HCT116 (cell line): Measurements from ENCODE around the gene SMIM24. TPM values are rescaled to one million over a fixed set of nuclear protein-coding genes. Genes with fewer than 3 reads are reported as not detected.
"Not testable (repeated sequence)": the region's sequence is repeated elsewhere in the genome, so short reads cannot be mapped to it uniquely, and the experiment has no call there.

Experiments used
- ATAC-seq: fragments of 200-7000 bp; cut with Tn5 transposase; 2 replicates; pipeline ENCODE4 v1.9.1; 2020; ENCODE audit warnings: mild to moderate bottlenecking, moderate library complexity
- Bru-seq: library from RNA; stranded (reverse); fragments of 400-500 nt; gene quantifications from one replicate; lab custom pipeline; 2021; lab: Mats Ljungman, UMichigan
- BruChase-seq, 2 experiments: library from RNA; stranded (reverse); fragments of 400-500 nt; gene quantifications; one replicate each; lab custom pipeline; 2021; lab: Mats Ljungman, UMichigan
- BruUV-seq: library from RNA; stranded (reverse); fragments of 400-500 nt; replicated peaks from 2 replicates; lab custom pipeline; 2021; lab: Mats Ljungman, UMichigan
- CTCF ChIA-PET: fragments of 300-600 bp; sonication (Branson Sonifier 250); formaldehyde crosslinking; loops from one replicate; lab custom pipeline; 2021; ENCODE audit warnings: antibody characterized with exemption; lab: Charles Lee
- POLR2A ChIA-PET: fragments of 300-600, 350-600 bp; sonication (Branson Sonifier 250); formaldehyde crosslinking; loops from one replicate; lab custom pipeline; 2021; ENCODE audit warnings: antibody characterized with exemption; lab: Charles Lee
- RAD21 ChIA-PET, 2 experiments: fragments of 300-600 bp; sonication (Branson Sonifier 250); formaldehyde crosslinking; loops; one replicate each; lab custom pipeline; 2023; ENCODE audit warnings: low total read pairs in 2 of 2; ENCODE audit not compliant: uncharacterized antibody in 2 of 2, unreplicated experiment in 2 of 2, low non-redundant PET in 1 of 2; lab: Charles Lee
- DNase-seq: peaks from one replicate; pipeline ENCODE4 v3.0.0-alpha.2; 2010; ENCODE audit warnings: low read depth, low spot score
- H2AFZ ChIP-seq: fragments of 200-600 bp; shearing (Covaris generic), sonication (generic); 2 replicates; pipeline ENCODE4 v1.6.1; 2017; ENCODE audit warnings: low read depth, mixed run types, mixed read lengths, antibody characterized with exemption, low read length; ENCODE audit not compliant: poor library complexity, severe bottlenecking
- H3K27ac ChIP-seq: 2 replicates; pipeline ENCODE4 v1.5.1; 2012; ENCODE audit warnings: low read depth, low read length
- H3K27me3 ChIP-seq: fragments of 200-600 bp; sonication (generic); 2 replicates; pipeline ENCODE4 v1.6.1; 2016; ENCODE audit warnings: mixed run types, low read length, mixed read lengths; ENCODE audit not compliant: insufficient read depth
- H3K36me3 ChIP-seq, 2 experiments: fragments of 200-500 bp in 1 of 2; fragments of 200-600 bp in 1 of 2; sonication (Bioruptor generic) in 1 of 2; sonication (generic) in 1 of 2; 2 replicates each; pipeline versions ENCODE4 v1.5.1 to v1.6.1; 2014 to 2016; ENCODE audit warnings: low read length in 2 of 2, inconsistent platforms in 1 of 2, mixed read lengths in 1 of 2, mixed run types in 1 of 2; ENCODE audit not compliant: insufficient read depth in 2 of 2, control insufficient read depth in 1 of 2
- H3K4me1 ChIP-seq, 2 experiments: fragments of 200-600 bp in 1 of 2; sonication (generic) in 1 of 2; 2 replicates each; pipeline versions ENCODE4 v1.5.1 to v1.6.1; 2012 to 2017; ENCODE audit warnings: low read length in 2 of 2, inconsistent platforms in 1 of 2, mild to moderate bottlenecking in 1 of 2, mixed read lengths in 1 of 2, mixed run types in 1 of 2, moderate library complexity in 1 of 2; ENCODE audit not compliant: insufficient read depth in 2 of 2, control insufficient read depth in 1 of 2
- H3K4me2 ChIP-seq: fragments of 200-600 bp; sonication (generic); 2 replicates; pipeline ENCODE4 v1.6.1; 2017; ENCODE audit warnings: mixed run types, low read length, mixed read lengths
- H3K4me3 ChIP-seq, 2 experiments: fragments of 200-600 bp in 1 of 2; sonication (generic) in 1 of 2; replicated peaks in 1 of 2; 2 replicates each; pipeline ENCODE4 v1.5.1; 2011 to 2016; ENCODE audit warnings: low read length in 2 of 2, control low read depth in 1 of 2, low read depth in 1 of 2, mild to moderate bottlenecking in 1 of 2, mixed read lengths in 1 of 2, mixed run types in 1 of 2
- H3K79me2 ChIP-seq: fragments of 200-600 bp; sonication (generic); 2 replicates; pipeline ENCODE4 v1.6.1; 2017; ENCODE audit warnings: mild to moderate bottlenecking, mixed run types, low read length, moderate library complexity, mixed read lengths; ENCODE audit not compliant: insufficient read depth
- H3K9ac ChIP-seq: fragments of 200-600 bp; sonication (generic); 2 replicates; pipeline ENCODE4 v1.6.1; 2016; ENCODE audit warnings: low read length, mixed read lengths
- H3K9me2 ChIP-seq: fragments of 200-600 bp; sonication (generic), shearing (Covaris generic); 2 replicates; pipeline ENCODE4 v1.6.1; 2017; ENCODE audit warnings: mixed run types, mild to moderate bottlenecking, moderate library complexity; ENCODE audit not compliant: insufficient read depth
- H3K9me3 ChIP-seq, 2 experiments: fragments of 200-500 bp in 1 of 2; fragments of 200-600 bp in 1 of 2; sonication (Bioruptor generic) in 1 of 2; sonication (generic) in 1 of 2; 2 replicates each; pipeline ENCODE4 v1.6.1; 2014 to 2017; ENCODE audit warnings: low read length in 2 of 2, mixed read lengths in 2 of 2, inconsistent platforms in 1 of 2, low read depth in 1 of 2, mild to moderate bottlenecking in 1 of 2, mixed run types in 1 of 2, moderate library complexity in 1 of 2; ENCODE audit not compliant: control insufficient read depth in 1 of 2, insufficient read depth in 1 of 2
- H4K20me1 ChIP-seq: fragments of 200-600 bp; sonication (generic), shearing (Covaris generic); 2 replicates; pipeline ENCODE4 v1.6.1; 2017; ENCODE audit warnings: mixed run types, mild to moderate bottlenecking, moderate library complexity; ENCODE audit not compliant: insufficient read depth
- CBX3 ChIP-seq: IDR thresholded peaks from 2 replicates; pipeline ENCODE4 v1.6.1; 2012; ENCODE audit warnings: low read depth
- CEBPB ChIP-seq: IDR thresholded peaks from 2 replicates; pipeline ENCODE4 v1.6.1; 2012; ENCODE audit warnings: low read depth
- EGR1 ChIP-seq: IDR thresholded peaks from 2 replicates; pipeline ENCODE4 v1.6.1; 2012; ENCODE audit warnings: low read depth
- ELF1 ChIP-seq: IDR thresholded peaks from 2 replicates; pipeline ENCODE4 v1.6.1; 2012; ENCODE audit warnings: low read depth, borderline replicate concordance
- EZH2phosphoT487 ChIP-seq: fragments of 200-600 bp; IDR thresholded peaks from 2 replicates; pipeline ENCODE4 v1.6.1; 2018; ENCODE audit warnings: antibody characterized with exemption, borderline replicate concordance
- FOSL1 ChIP-seq: IDR thresholded peaks from 2 replicates; pipeline ENCODE4 v1.6.1; 2012; ENCODE audit warnings: low read depth
- POLR2A ChIP-seq: IDR thresholded peaks from 2 replicates; pipeline ENCODE4 v1.7.0; 2011; ENCODE audit warnings: borderline replicate concordance; ENCODE audit not compliant: insufficient read depth, insufficient read length; ENCODE audit errors: extremely low read depth
- RAD21 ChIP-seq: IDR thresholded peaks from 2 replicates; pipeline ENCODE4 v1.6.1; 2012; ENCODE audit warnings: low read depth, mild to moderate bottlenecking
- SIN3A ChIP-seq: IDR thresholded peaks from 2 replicates; pipeline ENCODE4 v1.6.1; 2012; ENCODE audit warnings: low read depth
- SP1 ChIP-seq: IDR thresholded peaks from 2 replicates; pipeline ENCODE4 v1.6.1; 2012; ENCODE audit warnings: low read depth
- SRF ChIP-seq: IDR thresholded peaks from 2 replicates; pipeline ENCODE4 v1.6.1; 2012; ENCODE audit warnings: low read depth
- TCF7L2 ChIP-seq: IDR thresholded peaks from 2 replicates; pipeline ENCODE4 v1.7.0; 2011; ENCODE audit warnings: borderline replicate concordance, inconsistent platforms; ENCODE audit not compliant: insufficient read depth, insufficient read length; ENCODE audit errors: extremely low read depth
- intact Hi-C: fragments of 100-400 bp; cut with micrococcal nuclease; formaldehyde crosslinking; loops from 2 replicates; pipeline ENCODE4 v1.10.0; 2022
- long read RNA-seq: library from polyadenylated mRNA; unstranded; transcript quantifications from one replicate; pipeline ENCODE4 v2.0.0, GENCODE V29; 2021; ENCODE audit not compliant: unreplicated experiment
- polyA plus RNA-seq: library from polyadenylated mRNA; unstranded; fragments of >200 nt; gene quantifications from 2 replicates; pipeline ENCODE4 v1.2.1, GENCODE V29; 2012; ENCODE audit warnings: missing spikeins
- total RNA-seq: library from RNA; stranded (reverse); gene quantifications from one replicate; pipeline ENCODE4 v1.2.1, GENCODE V29; 2021; ENCODE audit not compliant: unreplicated experiment
- TF ChIP-seq, protein P1 (sequence below): IDR thresholded peaks from 2 replicates; pipeline ENCODE4 v1.6.1; 2012
- TF ChIP-seq, protein P2 (sequence below), 3 experiments: fragments of 200-600 bp in 1 of 3; sonication (generic) in 1 of 3; IDR thresholded peaks in 2 of 3; conservative IDR thresholded peaks in 1 of 3; 2 replicates each; pipeline ENCODE4 v1.5.1; 2012 to 2017; ENCODE audit warnings: low read depth in 2 of 3, low read length in 2 of 3, antibody characterized with exemption in 1 of 3, borderline replicate concordance in 1 of 3, control low read depth in 1 of 3, mild to moderate bottlenecking in 1 of 3, mixed read lengths in 1 of 3, mixed run types in 1 of 3, moderate library complexity in 1 of 3; ENCODE audit not compliant: insufficient read depth in 1 of 3
- TF ChIP-seq, protein P3 (sequence below): IDR thresholded peaks from 2 replicates; pipeline ENCODE4 v1.6.1; 2012
- TF ChIP-seq, protein P4 (sequence below): IDR thresholded peaks from 2 replicates; pipeline ENCODE4 v1.6.1; 2011; ENCODE audit warnings: mild to moderate bottlenecking, low read length, moderate library complexity; ENCODE audit not compliant: insufficient replicate concordance; ENCODE audit errors: extremely low read depth

Gene SMIM24
- total RNA-seq (not detected), Bru-seq, nascent RNA (not detected), BruChase-seq, experiment 1, labeled RNA remaining after a 6-hour chase (percentile 22 among the genes with signal in this experiment), BruChase-seq, experiment 2, labeled RNA remaining after a 2-hour chase (percentile 15 among the genes with signal in this experiment)
- 0.10 and 0.12 TPM in 2 replicates for polyA plus RNA-seq
- long read RNA-seq, result 0 reads

DNA sequence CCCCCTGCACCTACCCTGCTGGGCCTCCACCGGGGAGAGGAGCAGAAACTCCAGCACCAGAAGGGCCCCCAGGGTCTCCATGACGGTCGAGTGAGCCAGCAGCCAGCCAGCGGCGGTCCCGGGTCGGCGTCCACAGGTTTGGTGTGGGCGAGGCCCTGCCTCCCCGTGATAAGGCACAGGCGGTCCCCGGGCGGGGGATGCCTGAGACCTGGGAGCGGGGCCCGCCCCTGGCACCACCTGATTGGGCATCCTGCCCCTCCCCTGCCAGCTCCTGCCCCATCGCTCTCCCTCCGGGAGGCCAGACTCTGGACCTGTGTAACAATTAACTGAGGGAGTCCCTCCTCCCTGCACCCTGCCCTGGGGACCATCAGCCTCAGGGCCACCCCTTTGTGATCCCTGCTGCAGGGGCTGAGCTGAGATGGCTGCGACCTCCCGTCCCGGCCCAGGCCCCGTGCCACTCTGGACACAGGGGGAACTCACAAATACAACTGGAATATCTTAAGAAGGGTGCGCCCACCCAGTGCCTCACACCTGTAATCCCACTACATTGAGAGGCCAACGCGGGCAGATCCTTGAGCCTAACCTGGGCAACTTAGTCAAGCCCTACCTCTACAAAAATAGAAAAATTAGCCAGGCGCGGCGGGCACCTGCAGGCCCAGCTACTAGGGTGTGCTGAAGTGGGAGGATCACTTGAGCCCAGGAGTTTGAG, at the start of gene SMIM24:
Gene SMIM24, minus strand, starts transcription at position 143 of the 709 bp plus-strand sequence. Its CDS starts 62 bp downstream, at position 81.
- ChIA-PET CTCF (no interaction called here), RAD21 (no interaction called here), POLR2A (no interaction called here)
- intact Hi-C loops, result no loop called here
- H3K9me3 ChIP-seq, result no peaks in the 10 kb centered on the region
- no TSS peak for BruUV-seq
- H3K36me3 ChIP-seq, result no peaks in the 10 kb centered on the region
- TF ChIP-seq, protein P1, sequence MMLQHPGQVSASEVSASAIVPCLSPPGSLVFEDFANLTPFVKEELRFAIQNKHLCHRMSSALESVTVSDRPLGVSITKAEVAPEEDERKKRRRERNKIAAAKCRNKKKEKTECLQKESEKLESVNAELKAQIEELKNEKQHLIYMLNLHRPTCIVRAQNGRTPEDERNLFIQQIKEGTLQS, result no peak
- TF ChIP-seq SRF (no peak), FOSL1 (no peak), CBX3 (no peak), CEBPB (no peak), POLR2A (no peak), EZH2phosphoT487 (no peak), SP1 (no peak), SIN3A (no peak), ELF1 (no peak), EGR1 (no peak), RAD21 (no peak), TCF7L2 (no peak)
- TF ChIP-seq, protein P2, sequence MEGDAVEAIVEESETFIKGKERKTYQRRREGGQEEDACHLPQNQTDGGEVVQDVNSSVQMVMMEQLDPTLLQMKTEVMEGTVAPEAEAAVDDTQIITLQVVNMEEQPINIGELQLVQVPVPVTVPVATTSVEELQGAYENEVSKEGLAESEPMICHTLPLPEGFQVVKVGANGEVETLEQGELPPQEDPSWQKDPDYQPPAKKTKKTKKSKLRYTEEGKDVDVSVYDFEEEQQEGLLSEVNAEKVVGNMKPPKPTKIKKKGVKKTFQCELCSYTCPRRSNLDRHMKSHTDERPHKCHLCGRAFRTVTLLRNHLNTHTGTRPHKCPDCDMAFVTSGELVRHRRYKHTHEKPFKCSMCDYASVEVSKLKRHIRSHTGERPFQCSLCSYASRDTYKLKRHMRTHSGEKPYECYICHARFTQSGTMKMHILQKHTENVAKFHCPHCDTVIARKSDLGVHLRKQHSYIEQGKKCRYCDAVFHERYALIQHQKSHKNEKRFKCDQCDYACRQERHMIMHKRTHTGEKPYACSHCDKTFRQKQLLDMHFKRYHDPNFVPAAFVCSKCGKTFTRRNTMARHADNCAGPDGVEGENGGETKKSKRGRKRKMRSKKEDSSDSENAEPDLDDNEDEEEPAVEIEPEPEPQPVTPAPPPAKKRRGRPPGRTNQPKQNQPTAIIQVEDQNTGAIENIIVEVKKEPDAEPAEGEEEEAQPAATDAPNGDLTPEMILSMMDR (IDR thresholded peaks at IDR 0.05 in 2 of 3, conservative IDR thresholded peaks at IDR 0.05 in 1 of 3; ENCODE audit: borderline replicate concordance in 1 of 3, insufficient read depth in 1 of 3, low read depth in 2 of 3, low read length in 2 of 3), result no peak
- TF ChIP-seq, protein P3, sequence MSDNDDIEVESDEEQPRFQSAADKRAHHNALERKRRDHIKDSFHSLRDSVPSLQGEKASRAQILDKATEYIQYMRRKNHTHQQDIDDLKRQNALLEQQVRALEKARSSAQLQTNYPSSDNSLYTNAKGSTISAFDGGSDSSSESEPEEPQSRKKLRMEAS, result no peak
- TF ChIP-seq, protein P4, sequence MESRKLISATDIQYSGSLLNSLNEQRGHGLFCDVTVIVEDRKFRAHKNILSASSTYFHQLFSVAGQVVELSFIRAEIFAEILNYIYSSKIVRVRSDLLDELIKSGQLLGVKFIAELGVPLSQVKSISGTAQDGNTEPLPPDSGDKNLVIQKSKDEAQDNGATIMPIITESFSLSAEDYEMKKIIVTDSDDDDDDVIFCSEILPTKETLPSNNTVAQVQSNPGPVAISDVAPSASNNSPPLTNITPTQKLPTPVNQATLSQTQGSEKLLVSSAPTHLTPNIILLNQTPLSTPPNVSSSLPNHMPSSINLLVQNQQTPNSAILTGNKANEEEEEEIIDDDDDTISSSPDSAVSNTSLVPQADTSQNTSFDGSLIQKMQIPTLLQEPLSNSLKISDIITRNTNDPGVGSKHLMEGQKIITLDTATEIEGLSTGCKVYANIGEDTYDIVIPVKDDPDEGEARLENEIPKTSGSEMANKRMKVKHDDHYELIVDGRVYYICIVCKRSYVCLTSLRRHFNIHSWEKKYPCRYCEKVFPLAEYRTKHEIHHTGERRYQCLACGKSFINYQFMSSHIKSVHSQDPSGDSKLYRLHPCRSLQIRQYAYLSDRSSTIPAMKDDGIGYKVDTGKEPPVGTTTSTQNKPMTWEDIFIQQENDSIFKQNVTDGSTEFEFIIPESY, result no peak
- H3K27me3 ChIP-seq, result no peaks in the 10 kb centered on the region
- H3K27ac ChIP-seq, result no peak within 1 kb of the TSS
- no peak within 1 kb of the TSS for H3K9ac ChIP-seq
- H3K9me2 ChIP-seq, result no peaks in the 10 kb centered on the region
- H3K4me1 ChIP-seq, result peaks cover 0 to 7% of the 10 kb centered on the region in 2 experiments; a peak in 2 of 4 replicates
- H3K4me2 ChIP-seq, result no peak within 1 kb of the TSS
- ATAC-seq (no peak), DNase-seq (no peak)
- H4K20me1 ChIP-seq, result no peaks in the 10 kb centered on the region
- H2AFZ ChIP-seq, result no peak within 1 kb of the TSS
- no peaks in the 10 kb centered on the region for H3K79me2 ChIP-seq
- no peak within 1 kb of the TSS for H3K4me3 ChIP-seq

DNA sequence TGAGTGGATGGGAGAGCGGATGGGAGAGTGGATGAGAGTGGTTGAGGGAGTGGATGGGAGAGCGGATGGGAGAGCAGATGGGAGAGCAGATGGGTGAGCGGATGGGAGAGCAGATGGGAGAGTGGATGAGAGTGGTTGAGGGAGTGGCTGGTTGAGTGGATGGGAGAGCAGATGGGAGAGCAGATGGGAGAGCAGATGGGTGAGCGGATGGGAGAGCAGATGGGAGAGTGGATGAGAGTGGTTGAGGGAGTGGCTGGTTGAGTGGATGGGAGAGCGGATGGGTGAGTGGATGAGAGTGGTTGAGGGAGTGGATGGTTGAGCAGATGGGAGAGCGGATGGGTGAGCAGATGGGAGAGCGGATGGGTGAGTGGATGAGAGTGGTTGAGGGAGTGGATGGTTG, 49.0 kb upstream of the SMIM24 start:
- BruUV-seq, CTCF ChIA-PET, H4K20me1 ChIP-seq, DNase-seq, H3K9me2 ChIP-seq, H3K27ac ChIP-seq, H3K4me2 ChIP-seq, H3K4me3 ChIP-seq, H3K9ac ChIP-seq, POLR2A ChIA-PET, H2AFZ ChIP-seq, H3K27me3 ChIP-seq, H3K9me3 ChIP-seq, ATAC-seq, H3K4me1 ChIP-seq, RAD21 ChIA-PET, intact Hi-C loops, H3K79me2 ChIP-seq: not testable (repeated sequence)
- H3K36me3 ChIP-seq, result peaks cover 17 to 30% of the 10 kb centered on the region in 2 experiments
